OCI-LY7 (cell line): Measurements from ENCODE around the gene ATP2C2. TPM values are rescaled to one million over a fixed set of nuclear protein-coding genes. Genes with fewer than 3 reads are reported as not detected.

Experiments used
- BruUV-seq: library from RNA; stranded (reverse); fragments of 400-500 nt; replicated peaks from 2 replicates; lab custom pipeline; 2021; lab: Mats Ljungman, UMichigan
- CTCF ChIA-PET: fragments of 300-600 bp; sonication (Branson Sonifier 250); formaldehyde crosslinking; loops from one replicate; lab custom pipeline; 2022; ENCODE audit warnings: antibody characterized with exemption; ENCODE audit not compliant: unreplicated experiment; lab: Charles Lee
- POLR2A ChIA-PET: fragments of 300-600 bp; sonication (Branson Sonifier 250); formaldehyde crosslinking; loops from one replicate; lab custom pipeline; 2022; ENCODE audit warnings: antibody characterized with exemption; lab: Charles Lee
- DNase-seq: peaks from one replicate; pipeline ENCODE4 v3.0.0-alpha.2; 2015; ENCODE audit warnings: low spot score
- H2AFZ ChIP-seq: fragments of 200-600 bp; sonication (generic), shearing (Covaris generic); 2 replicates; pipeline ENCODE4 v1.6.1; 2014; ENCODE audit warnings: mild to moderate bottlenecking, antibody characterized with exemption, low read length, moderate library complexity
- H3K27ac ChIP-seq: fragments of 200-600 bp; sonication (generic); 2 replicates; pipeline ENCODE4 v1.5.1; 2014; ENCODE audit warnings: mixed run types, low read depth, mild to moderate bottlenecking, moderate library complexity, low read length, inconsistent platforms; ENCODE audit not compliant: poor library complexity, severe bottlenecking
- H3K36me3 ChIP-seq: fragments of 200-600 bp; sonication (generic); 2 replicates; pipeline ENCODE4 v1.6.1; 2014; ENCODE audit warnings: mild to moderate bottlenecking, antibody characterized with exemption, low read length, moderate library complexity, mixed read lengths; ENCODE audit not compliant: insufficient read depth
- H3K4me1 ChIP-seq: fragments of 200-600 bp; sonication (generic); 2 replicates; pipeline ENCODE4 v1.5.1; 2014; ENCODE audit warnings: mild to moderate bottlenecking, low read length; ENCODE audit not compliant: insufficient read depth, poor library complexity, severe bottlenecking
- H3K4me2 ChIP-seq: fragments of 200-600 bp; sonication (generic); 2 replicates; pipeline ENCODE4 v1.6.1; 2014; ENCODE audit warnings: mild to moderate bottlenecking, low read length
- H3K4me3 ChIP-seq: fragments of 200-600 bp; sonication (generic); 2 replicates; pipeline ENCODE4 v1.5.1; 2014; ENCODE audit warnings: mild to moderate bottlenecking, low read depth, low read length; ENCODE audit not compliant: poor library complexity, severe bottlenecking
- H3K79me2 ChIP-seq: fragments of 200-600 bp; sonication (generic); 2 replicates; pipeline ENCODE4 v1.6.1; 2016; ENCODE audit warnings: low read depth, mild to moderate bottlenecking, low read length, moderate library complexity, mixed read lengths; ENCODE audit not compliant: insufficient read depth
- H3K9me2 ChIP-seq: fragments of 200-600 bp; sonication (generic); 2 replicates; pipeline ENCODE4 v1.6.1; 2016; ENCODE audit warnings: mild to moderate bottlenecking, low read length, mixed read lengths; ENCODE audit not compliant: insufficient read depth
- H3K9me3 ChIP-seq: fragments of 200-600 bp; sonication (generic); 2 replicates; pipeline ENCODE4 v1.6.1; 2014; ENCODE audit warnings: mild to moderate bottlenecking, mixed run types, low read length, mixed read lengths
- H4K20me1 ChIP-seq: fragments of 200-600 bp; sonication (generic); 2 replicates; pipeline ENCODE4 v1.6.1; 2014; ENCODE audit warnings: mild to moderate bottlenecking, antibody characterized with exemption, low read length, moderate library complexity, mixed read lengths; ENCODE audit not compliant: insufficient read depth
- EZH2phosphoT487 ChIP-seq: fragments of 200-600 bp; sonication (generic); IDR thresholded peaks from 2 replicates; pipeline ENCODE4 v1.6.1; 2018; ENCODE audit warnings: low read depth, borderline replicate concordance, mild to moderate bottlenecking, mixed run types, antibody characterized with exemption, low read length, moderate library complexity, mixed read lengths
- intact Hi-C: fragments of 100-400 bp; cut with micrococcal nuclease; formaldehyde crosslinking; loops from one replicate; pipeline ENCODE4 v1.10.0; 2022; ENCODE audit not compliant: unreplicated experiment
- total RNA-seq, 2 experiments: library from RNA; depleted of rRNA in 1 of 2; stranded (reverse); fragments of >200 nt in 1 of 2; shearing (Covaris generic) in 1 of 2; gene quantifications; 2 replicates each; pipeline ENCODE4 v1.2.3, GENCODE V29; 2014 to 2022
- TF ChIP-seq, protein P1 (sequence below): fragments of 200-600 bp; sonication (generic); conservative IDR thresholded peaks from 2 replicates; pipeline ENCODE4 v1.5.1; 2014; ENCODE audit warnings: mild to moderate bottlenecking, antibody characterized with exemption, low read length, moderate library complexity, mixed read lengths

Gene ATP2C2
- total RNA-seq, 2 experiments from 2014 or later, result 0.66 TPM; not detected in 1

DNA sequence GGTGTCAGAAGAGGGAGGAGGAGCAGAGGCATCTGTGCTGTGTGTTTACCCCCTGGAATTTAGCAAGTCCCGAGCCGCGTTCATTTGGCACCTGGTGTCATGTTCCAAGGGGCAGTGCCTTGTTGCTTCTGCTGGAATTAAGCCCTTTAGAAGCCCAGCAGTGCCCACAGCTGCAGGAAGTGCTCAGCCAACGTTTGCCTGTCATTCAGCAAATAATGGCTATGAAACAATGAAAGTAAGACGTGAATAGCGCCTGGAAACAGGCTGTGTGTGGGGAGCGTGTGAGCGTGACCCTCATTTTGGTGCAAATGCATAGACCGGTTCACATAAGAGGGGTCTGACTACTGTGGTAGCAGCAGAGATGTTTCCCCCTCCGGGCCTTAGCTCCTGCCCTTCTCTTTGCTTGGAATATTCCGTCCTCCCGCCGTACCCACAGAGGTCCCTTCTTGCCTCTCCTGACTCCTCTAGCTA, 5.8 kb upstream of the ATP2C2 start:
- Histone ChIP-seq H3K4me1 (peaks cover 7% of the 10 kb centered on the region), H4K20me1 (no peaks in the 10 kb centered on the region), H3K27ac (no peak overlapping the region), H3K4me2 (no peak overlapping the region), H3K79me2 (no peaks in the 10 kb centered on the region), H3K36me3 (no peaks in the 10 kb centered on the region), H3K4me3 (no peak overlapping the region), H3K9me2 (no peaks in the 10 kb centered on the region), H3K9me3 (no peaks in the 10 kb centered on the region), H2AFZ (no peak overlapping the region)
- POLR2A ChIA-PET, result no interaction called here
- DNase-seq, result no peak
- CTCF ChIA-PET, result no interaction called here
- no TSS peak for BruUV-seq
- TF ChIP-seq EZH2phosphoT487, result no peak
- TF ChIP-seq, protein P1, sequence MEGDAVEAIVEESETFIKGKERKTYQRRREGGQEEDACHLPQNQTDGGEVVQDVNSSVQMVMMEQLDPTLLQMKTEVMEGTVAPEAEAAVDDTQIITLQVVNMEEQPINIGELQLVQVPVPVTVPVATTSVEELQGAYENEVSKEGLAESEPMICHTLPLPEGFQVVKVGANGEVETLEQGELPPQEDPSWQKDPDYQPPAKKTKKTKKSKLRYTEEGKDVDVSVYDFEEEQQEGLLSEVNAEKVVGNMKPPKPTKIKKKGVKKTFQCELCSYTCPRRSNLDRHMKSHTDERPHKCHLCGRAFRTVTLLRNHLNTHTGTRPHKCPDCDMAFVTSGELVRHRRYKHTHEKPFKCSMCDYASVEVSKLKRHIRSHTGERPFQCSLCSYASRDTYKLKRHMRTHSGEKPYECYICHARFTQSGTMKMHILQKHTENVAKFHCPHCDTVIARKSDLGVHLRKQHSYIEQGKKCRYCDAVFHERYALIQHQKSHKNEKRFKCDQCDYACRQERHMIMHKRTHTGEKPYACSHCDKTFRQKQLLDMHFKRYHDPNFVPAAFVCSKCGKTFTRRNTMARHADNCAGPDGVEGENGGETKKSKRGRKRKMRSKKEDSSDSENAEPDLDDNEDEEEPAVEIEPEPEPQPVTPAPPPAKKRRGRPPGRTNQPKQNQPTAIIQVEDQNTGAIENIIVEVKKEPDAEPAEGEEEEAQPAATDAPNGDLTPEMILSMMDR, result no peak
- intact Hi-C loops, result no loop called here

DNA sequence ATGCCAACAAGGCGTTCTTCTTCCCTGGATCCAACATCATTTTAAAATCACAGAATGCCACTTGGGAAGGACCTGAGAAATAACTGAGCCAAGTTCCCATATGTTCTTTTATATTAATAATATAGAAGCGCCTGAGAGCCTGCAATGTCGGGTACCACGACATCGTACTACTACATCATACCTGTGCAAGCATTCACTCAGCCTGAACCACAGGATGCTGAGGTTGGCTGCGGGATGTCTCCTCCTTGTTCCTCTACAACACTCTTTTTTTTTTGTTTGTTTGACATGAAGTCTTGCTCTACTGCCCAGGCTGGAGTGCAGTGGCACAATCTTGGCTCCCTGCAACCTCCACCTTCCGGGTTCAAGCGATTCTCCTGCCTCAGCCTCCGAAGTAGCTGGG, 2.1 kb upstream of the ATP2C2 start:
- Histone ChIP-seq H3K4me3 (no peak overlapping the region), H3K9me3 (no peaks in the 10 kb centered on the region), H3K4me2 (no peak overlapping the region), H3K36me3 (no peaks in the 10 kb centered on the region), H3K9me2 (no peaks in the 10 kb centered on the region), H3K27ac (no peak overlapping the region), H4K20me1 (no peaks in the 10 kb centered on the region), H2AFZ (no peak overlapping the region), H3K4me1 (peaks cover 4% of the 10 kb centered on the region), H3K79me2 (no peaks in the 10 kb centered on the region)
- POLR2A ChIA-PET, result no interaction called here
- CTCF ChIA-PET, result no interaction called here
- DNase-seq, result no peak
- intact Hi-C loops, result no loop called here
- TF ChIP-seq, protein P1, result no peak
- TF ChIP-seq EZH2phosphoT487, result no peak
- no TSS peak for BruUV-seq

DNA sequence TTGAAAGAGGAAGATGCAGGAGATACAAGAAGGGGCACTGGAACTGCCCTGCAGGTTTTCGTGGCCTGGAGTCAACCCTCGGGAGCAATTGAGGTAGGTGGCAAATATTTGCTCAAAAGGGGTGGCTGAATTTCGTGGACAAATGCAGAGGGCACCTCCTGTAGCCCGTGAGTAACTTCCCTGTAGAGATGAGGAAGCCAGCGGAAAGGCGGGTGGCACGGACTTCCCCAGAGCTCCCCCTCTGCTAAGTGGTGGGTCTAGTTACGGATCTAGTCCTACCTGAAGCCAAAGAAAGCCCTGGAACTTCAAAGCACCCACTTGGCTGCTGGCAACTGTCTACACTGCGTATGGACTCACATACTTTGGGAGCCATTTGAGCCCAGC, 1.0 kb upstream of the ATP2C2 start:
- intact Hi-C loops, result no loop called here
- no peaks in the 10 kb centered on the region for H3K9me2 ChIP-seq
- no TSS peak for BruUV-seq
- no peaks in the 10 kb centered on the region for H3K9me3 ChIP-seq
- CTCF ChIA-PET, result no interaction called here
- POLR2A ChIA-PET, result no interaction called here
- TF ChIP-seq, protein P1, result no peak
- no peak for TF ChIP-seq EZH2phosphoT487
- no peak overlapping the region for H3K4me3 ChIP-seq
- no peaks in the 10 kb centered on the region for H3K79me2 ChIP-seq
- H4K20me1 ChIP-seq, result no peaks in the 10 kb centered on the region
- H2AFZ ChIP-seq, result no peak overlapping the region
- DNase-seq, result no peak
- peaks cover 4% of the 10 kb centered on the region for H3K4me1 ChIP-seq
- H3K27ac ChIP-seq, result no peak overlapping the region
- no peak overlapping the region for H3K4me2 ChIP-seq
- H3K36me3 ChIP-seq, result no peaks in the 10 kb centered on the region
